OCI-LY1 (cell line): Measurements from ENCODE around the gene ALPK1.

ENCODE experiments used
- CTCF ChIP-seq: fragments of 200-600 bp; sonication (generic), shearing (Covaris generic); IDR thresholded peaks from 2 replicates; pipeline ENCODE4 v1.5.1; 2017; ENCODE audit warnings: mild to moderate bottlenecking, antibody characterized with exemption, low read length, moderate library complexity, mixed read lengths
- EZH2 ChIP-seq: fragments of 200-600 bp; sonication (generic), shearing (Covaris generic); IDR thresholded peaks from 2 replicates; pipeline ENCODE4 v1.8.0; 2017; ENCODE audit warnings: borderline replicate concordance, mixed run types, mild to moderate bottlenecking, antibody characterized with exemption, low read length, moderate library complexity, mixed read lengths

GRCh38 chr4:112357897-112358296 is 60.7 kb downstream of the ALPK1 start:
- TF ChIP-seq CTCF (no peak), EZH2 (no peak)
